Activated B cell treated with CpG ODN at 0.5 μM for 24 hours (primary cell): ENCODE measurements around the gene INTS2. TPM values are rescaled to one million over a fixed set of nuclear protein-coding genes. Genes with fewer than 3 reads are reported as not detected.

ENCODE experiments used
- ATAC-seq: fragments of 200-7000 bp; cut with Tn5 transposase; one replicate; pipeline ENCODE4 v1.10.0; 2021; ENCODE audit warnings: low read depth, mild to moderate bottlenecking, moderate library complexity
- CTCF ChIA-PET: fragments of 350-600 bp; sonication (Branson Sonifier 250); formaldehyde crosslinking; loops from one replicate; lab custom pipeline; 2021; ENCODE audit warnings: antibody characterized with exemption; lab: Charles Lee
- POLR2A ChIA-PET: fragments of 350-600 bp; sonication (Branson Sonifier 250); formaldehyde crosslinking; loops from one replicate; lab custom pipeline; 2021; ENCODE audit warnings: antibody characterized with exemption; lab: Charles Lee
- DNase-seq: peaks from one replicate; pipeline ENCODE4 v3.0.0; 2022
- H3K27ac Mint-ChIP-seq: one replicate; pipeline ENCODE4 v1.8.0; 2020; ENCODE audit warnings: mixed read lengths
- H3K27me3 Mint-ChIP-seq: one replicate; pipeline ENCODE4 v1.8.0; 2021; ENCODE audit warnings: mixed read lengths
- H3K36me3 Mint-ChIP-seq: one replicate; pipeline ENCODE4 v1.8.0; 2021; ENCODE audit warnings: low read depth, mixed read lengths
- H3K4me1 Mint-ChIP-seq: one replicate; pipeline ENCODE4 v1.8.0; 2021; ENCODE audit warnings: mixed read lengths
- H3K4me3 Mint-ChIP-seq: one replicate; pipeline ENCODE4 v1.8.0; 2020; ENCODE audit warnings: mild to moderate bottlenecking, mixed read lengths
- H3K9me3 Mint-ChIP-seq: one replicate; pipeline ENCODE4 v1.8.0; 2020; ENCODE audit warnings: mixed read lengths
- intact Hi-C: fragments of 100-400 bp; cut with micrococcal nuclease; formaldehyde crosslinking; loops from one replicate; pipeline ENCODE4 v1.15.1; 2024
- total RNA-seq: library from RNA; stranded (reverse); gene quantifications from 2 replicates; pipeline ENCODE4 v1.2.3, GENCODE V29; 2022
- TF ChIP-seq, protein P1 (sequence below): fragments of 200-600 bp; IDR thresholded peaks from one replicate; pipeline ENCODE4 v1.8.0; 2022; ENCODE audit warnings: antibody characterized with exemption, mild to moderate bottlenecking

The INTS2 gene
- total RNA-seq, 1 donor from 2014 or later = 21.4 TPM

DNA sequence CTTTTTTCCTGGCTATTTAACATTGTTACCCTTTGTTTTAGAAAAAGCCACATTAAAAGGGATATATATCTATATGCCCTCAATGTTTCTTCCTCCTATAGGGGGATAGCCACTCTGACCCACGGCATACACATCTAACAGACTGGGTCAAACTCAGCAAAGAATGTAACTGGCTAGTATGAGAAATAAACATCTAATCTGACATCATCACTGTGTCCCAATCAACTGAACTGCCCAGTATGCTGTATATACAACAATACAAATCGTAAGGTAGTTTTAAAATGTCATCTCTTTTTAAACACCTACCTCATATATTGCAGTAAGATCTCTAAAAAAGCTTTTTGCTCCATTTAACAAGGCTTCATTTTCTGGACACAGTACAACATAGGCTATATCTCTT is 39.9 kb upstream of the INTS2 start:
- H3K36me3 Mint-ChIP-seq = peaks cover 70% of the 10 kb centered on the region
- H3K27me3 Mint-ChIP-seq = no peaks in the 10 kb centered on the region
- ATAC-seq (no peak), DNase-seq (no peak)
- CTCF ChIA-PET = no interaction called here
- TF ChIP-seq, protein P1, sequence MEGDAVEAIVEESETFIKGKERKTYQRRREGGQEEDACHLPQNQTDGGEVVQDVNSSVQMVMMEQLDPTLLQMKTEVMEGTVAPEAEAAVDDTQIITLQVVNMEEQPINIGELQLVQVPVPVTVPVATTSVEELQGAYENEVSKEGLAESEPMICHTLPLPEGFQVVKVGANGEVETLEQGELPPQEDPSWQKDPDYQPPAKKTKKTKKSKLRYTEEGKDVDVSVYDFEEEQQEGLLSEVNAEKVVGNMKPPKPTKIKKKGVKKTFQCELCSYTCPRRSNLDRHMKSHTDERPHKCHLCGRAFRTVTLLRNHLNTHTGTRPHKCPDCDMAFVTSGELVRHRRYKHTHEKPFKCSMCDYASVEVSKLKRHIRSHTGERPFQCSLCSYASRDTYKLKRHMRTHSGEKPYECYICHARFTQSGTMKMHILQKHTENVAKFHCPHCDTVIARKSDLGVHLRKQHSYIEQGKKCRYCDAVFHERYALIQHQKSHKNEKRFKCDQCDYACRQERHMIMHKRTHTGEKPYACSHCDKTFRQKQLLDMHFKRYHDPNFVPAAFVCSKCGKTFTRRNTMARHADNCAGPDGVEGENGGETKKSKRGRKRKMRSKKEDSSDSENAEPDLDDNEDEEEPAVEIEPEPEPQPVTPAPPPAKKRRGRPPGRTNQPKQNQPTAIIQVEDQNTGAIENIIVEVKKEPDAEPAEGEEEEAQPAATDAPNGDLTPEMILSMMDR = no peak
- no peak overlapping the region for H3K4me3 Mint-ChIP-seq
- H3K9me3 Mint-ChIP-seq = no peaks in the 10 kb centered on the region
- intact Hi-C loops = no loop called here
- no peaks in the 10 kb centered on the region for H3K4me1 Mint-ChIP-seq
- POLR2A ChIA-PET = no interaction called here
- H3K27ac Mint-ChIP-seq = no peak overlapping the region

DNA sequence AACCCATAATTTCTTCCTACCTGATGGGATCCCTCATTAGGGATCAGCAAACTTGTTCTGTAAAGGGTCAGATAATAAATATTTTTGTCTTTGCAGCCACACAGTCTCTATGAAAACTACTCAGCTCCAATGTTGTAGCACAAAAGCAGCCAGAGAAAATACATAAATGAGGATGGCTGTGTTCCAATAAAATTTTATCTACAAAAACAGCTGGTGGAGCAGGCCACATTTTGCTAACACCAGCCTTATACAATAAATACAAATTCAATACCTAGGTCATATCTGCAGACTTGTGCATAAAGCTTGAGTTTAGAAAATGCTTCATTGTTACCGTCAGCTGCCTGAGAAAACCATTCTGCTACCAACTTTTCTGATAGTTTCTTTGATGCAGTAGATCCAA is 38.4 kb upstream of the INTS2 start:
- intact Hi-C loops = no loop called here
- DNase-seq (no peak), ATAC-seq (no peak)
- POLR2A ChIA-PET = no interaction called here
- Mint-ChIP-seq H3K4me1 (no peaks in the 10 kb centered on the region), H3K4me3 (no peak overlapping the region), H3K27me3 (no peaks in the 10 kb centered on the region), H3K9me3 (no peaks in the 10 kb centered on the region), H3K36me3 (peaks cover 73% of the 10 kb centered on the region), H3K27ac (no peak overlapping the region)
- CTCF ChIA-PET = interaction anchor here (1.3 kb wide), 1 partner anchor 143 kb away, joined by 3 read pairs; no protein-coding TSS in a partner anchor
- TF ChIP-seq, protein P1 = no peak

DNA sequence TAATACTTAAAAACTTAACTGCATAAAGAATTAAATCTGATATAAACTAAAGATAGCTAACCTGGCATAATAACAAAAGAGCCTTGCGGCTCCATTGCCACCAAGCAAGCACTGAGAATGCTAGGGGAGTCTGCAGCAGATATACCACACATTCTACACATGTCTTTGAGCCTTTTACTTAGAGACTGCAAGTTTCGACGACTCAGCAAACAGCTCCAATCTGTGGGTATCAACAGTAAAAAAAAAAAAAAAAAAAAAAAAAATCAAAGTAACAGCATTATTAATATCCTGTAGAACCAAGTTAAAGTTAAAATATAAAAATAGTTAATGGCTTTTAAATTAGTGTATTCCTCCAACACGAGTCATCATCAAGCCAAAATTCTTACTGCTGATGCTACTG is 27.8 kb upstream of the INTS2 start:
- ATAC-seq (no peak), DNase-seq (no peak)
- intact Hi-C loops = no loop called here
- no peaks in the 10 kb centered on the region for H3K9me3 Mint-ChIP-seq
- H3K4me1 Mint-ChIP-seq = no peaks in the 10 kb centered on the region
- H3K27ac Mint-ChIP-seq = no peak overlapping the region
- POLR2A ChIA-PET = no interaction called here
- H3K36me3 Mint-ChIP-seq = peaks cover 70% of the 10 kb centered on the region
- TF ChIP-seq, protein P1 = no peak
- CTCF ChIA-PET = no interaction called here
- no peaks in the 10 kb centered on the region for H3K27me3 Mint-ChIP-seq
- no peak overlapping the region for H3K4me3 Mint-ChIP-seq

DNA sequence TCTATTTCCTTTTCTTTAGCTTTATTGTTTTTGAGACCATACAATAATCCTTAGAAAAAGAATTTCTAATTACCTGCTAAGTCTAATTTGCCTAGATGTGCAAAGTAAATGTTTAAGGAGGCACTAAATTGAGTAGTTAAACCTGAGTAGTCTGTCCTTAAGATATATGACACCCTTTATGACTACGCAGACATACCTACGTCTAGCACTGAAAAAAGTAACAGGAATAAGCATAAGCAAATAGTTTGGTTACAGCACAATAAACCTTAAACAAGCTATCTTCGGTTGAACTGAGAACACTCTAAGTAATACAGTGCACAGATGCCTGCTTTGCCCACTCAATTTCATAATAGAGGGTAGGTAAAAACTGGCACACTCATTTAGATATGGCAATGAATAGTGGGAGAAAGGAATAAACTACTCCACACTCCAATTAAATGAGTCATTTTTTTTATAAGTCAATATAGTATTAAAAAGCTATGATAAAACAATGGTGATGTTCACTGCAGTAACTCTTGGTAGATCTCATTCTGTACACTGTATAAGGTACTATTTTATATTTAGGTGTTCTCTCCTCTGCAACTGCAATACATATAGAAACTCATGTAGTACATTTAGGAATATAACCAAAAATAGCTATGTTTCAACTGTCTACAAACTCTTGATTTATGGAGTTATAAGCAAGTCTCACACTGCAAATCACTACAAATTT is 19.7 kb upstream of the INTS2 start:
- no peaks in the 10 kb centered on the region for H3K4me1 Mint-ChIP-seq
- no peak for ATAC-seq
- no peak overlapping the region for H3K27ac Mint-ChIP-seq
- H3K36me3 Mint-ChIP-seq = peaks cover 71% of the 10 kb centered on the region
- no peak for DNase-seq
- no peaks in the 10 kb centered on the region for H3K9me3 Mint-ChIP-seq
- intact Hi-C loops = no loop called here
- H3K4me3 Mint-ChIP-seq = no peak overlapping the region
- TF ChIP-seq, protein P1 = no peak
- POLR2A ChIA-PET = no interaction called here
- CTCF ChIA-PET = no interaction called here
- no peaks in the 10 kb centered on the region for H3K27me3 Mint-ChIP-seq

DNA sequence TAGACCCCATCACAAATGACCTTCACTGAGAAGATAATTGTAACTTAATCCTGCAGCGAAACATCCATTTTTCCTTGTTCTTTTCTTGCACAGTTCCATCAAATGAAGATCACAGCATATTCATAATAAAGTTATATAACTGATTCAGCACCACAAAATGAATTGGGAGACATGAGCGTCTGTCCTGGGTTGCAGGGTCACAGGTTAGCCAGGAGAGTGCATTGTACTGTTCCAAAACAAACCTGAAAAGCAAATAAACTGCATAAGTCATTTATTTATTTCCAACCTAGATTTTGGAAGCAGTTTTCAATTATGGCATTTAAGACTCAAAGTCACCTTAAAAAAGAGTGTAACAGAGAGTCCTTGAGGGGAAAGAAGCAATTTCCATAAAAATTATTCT is 18.6 kb upstream of the INTS2 start:
- TF ChIP-seq, protein P1 = no peak
- H3K4me1 Mint-ChIP-seq = no peaks in the 10 kb centered on the region
- H3K4me3 Mint-ChIP-seq = no peak overlapping the region
- no peak for ATAC-seq
- no peak overlapping the region for H3K27ac Mint-ChIP-seq
- H3K36me3 Mint-ChIP-seq = peaks cover 66% of the 10 kb centered on the region
- H3K27me3 Mint-ChIP-seq = no peaks in the 10 kb centered on the region
- CTCF ChIA-PET = no interaction called here
- POLR2A ChIA-PET = no interaction called here
- no peak for DNase-seq
- H3K9me3 Mint-ChIP-seq = no peaks in the 10 kb centered on the region
- intact Hi-C loops = no loop called here
